Endothelial cell of umbilical vein (primary cell): Measurements from ENCODE around the gene SIRPD. TPM values are rescaled to one million over a fixed set of nuclear protein-coding genes. Genes with fewer than 3 reads are reported as not detected.

Experiments
- BruUV-seq: library from RNA; stranded (reverse); fragments of 400-500 nt; replicated peaks from 2 replicates; lab custom pipeline; 2021; lab: Mats Ljungman, UMichigan
- CTCF ChIA-PET: fragments of 300-600, 350-600 bp; sonication (Branson Sonifier 250); formaldehyde crosslinking; loops from one replicate; lab custom pipeline; 2021; ENCODE audit warnings: antibody characterized with exemption, inconsistent platforms; lab: Charles Lee
- POLR2A ChIA-PET: fragments of 300-600, 350-600 bp; sonication (Branson Sonifier 250); formaldehyde crosslinking; loops from one replicate; lab custom pipeline; 2021; ENCODE audit warnings: antibody characterized with exemption, inconsistent platforms; lab: Charles Lee
- DNase-seq: peaks from one replicate; pipeline ENCODE4 v3.0.0-alpha.2; 2011; ENCODE audit warnings: low read depth, low spot score
- FAIRE-seq: peaks from 2 replicates; lab custom pipeline; 2011; peaks lifted over from hg19 to GRCh38; lab: Jason Lieb, UNC
- H2AFZ ChIP-seq: 2 replicates; pipeline ENCODE4 v1.6.0; 2012; ENCODE audit warnings: low read depth, low read length, control low read depth, inconsistent platforms
- H3K27ac ChIP-seq: 2 replicates; pipeline ENCODE4 v1.5.1; 2011; ENCODE audit warnings: low read depth, mild to moderate bottlenecking, control low read depth, low read length, moderate library complexity; ENCODE audit not compliant: insufficient read depth
- H3K27me3 ChIP-seq, 2 experiments: 2 replicates each; pipeline versions ENCODE4 v1.6.0 to v1.6.1; 2011; ENCODE audit warnings: low read length in 2 of 2, mixed read lengths in 1 of 2; ENCODE audit not compliant: control insufficient read depth in 2 of 2, insufficient read depth in 2 of 2
- H3K36me3 ChIP-seq, 2 experiments: 2 replicates in 1 of 2; 3 replicates in 1 of 2; pipeline ENCODE4 v1.5.1; 2011; ENCODE audit warnings: low read length in 2 of 2, mild to moderate bottlenecking in 1 of 2, moderate library complexity in 1 of 2; ENCODE audit not compliant: control insufficient read depth in 2 of 2, insufficient read depth in 2 of 2; ENCODE audit errors: extremely low read depth in 1 of 2
- H3K4me1 ChIP-seq: 3 replicates; pipeline ENCODE4 v1.5.1; 2011; ENCODE audit warnings: mild to moderate bottlenecking, low read length; ENCODE audit not compliant: control insufficient read depth, insufficient read depth; ENCODE audit errors: extremely low read depth
- H3K4me2 ChIP-seq: 2 replicates; pipeline ENCODE4 v1.6.1; 2011; ENCODE audit warnings: low read length, control low read depth, mixed read lengths; ENCODE audit not compliant: insufficient read depth
- H3K4me3 ChIP-seq, 3 experiments: fragments of 200-600 bp in 1 of 3; sonication (generic), shearing (Covaris generic) in 1 of 3; replicated peaks in 1 of 3; 2 replicates each; pipeline ENCODE4 v1.5.1; 2011 to 2016; ENCODE audit warnings: control low read depth in 3 of 3, low read length in 3 of 3, mild to moderate bottlenecking in 2 of 3, inconsistent platforms in 1 of 3, low read depth in 1 of 3, moderate library complexity in 1 of 3; ENCODE audit not compliant: insufficient read depth in 1 of 3
- H3K79me2 ChIP-seq: 2 replicates; pipeline ENCODE4 v1.6.0; 2012; ENCODE audit warnings: low read length, inconsistent platforms; ENCODE audit not compliant: control insufficient read depth, insufficient read depth
- H3K9ac ChIP-seq: replicated peaks from 2 replicates; pipeline ENCODE3; 2011; ENCODE audit warnings: low read length, control low read depth; ENCODE audit not compliant: insufficient read depth; ENCODE audit errors: extremely low read depth
- H3K9me1 ChIP-seq: replicated peaks from 3 replicates; pipeline ENCODE4 v1.6.0; 2011; ENCODE audit warnings: mild to moderate bottlenecking, low read length; ENCODE audit not compliant: control insufficient read depth, insufficient read depth; ENCODE audit errors: extremely low read depth
- H3K9me3 ChIP-seq: replicated peaks from 2 replicates; pipeline ENCODE4 v1.5.1; 2012; ENCODE audit warnings: low read length, inconsistent platforms; ENCODE audit not compliant: control insufficient read depth, insufficient read depth
- H4K20me1 ChIP-seq: replicated peaks from 2 replicates; pipeline ENCODE3; 2011; ENCODE audit warnings: mild to moderate bottlenecking, low read length; ENCODE audit not compliant: control insufficient read depth, insufficient read depth; ENCODE audit errors: extremely low read depth
- CTCF ChIP-seq, 2 donors: IDR thresholded peaks; 1 replicate in 1 of 2; 2 replicates in 1 of 2; pipeline ENCODE4 v1.5.1; 2011; ENCODE audit warnings: low read length in 2 of 2, mild to moderate bottlenecking in 2 of 2, moderate library complexity in 2 of 2, control low read depth in 1 of 2, inconsistent platforms in 1 of 2, low read depth in 1 of 2; ENCODE audit not compliant: insufficient read depth in 1 of 2; ENCODE audit errors: extremely low read depth in 1 of 2
- EZH2 ChIP-seq: IDR thresholded peaks from 2 replicates; pipeline ENCODE4 v1.6.1; 2012; ENCODE audit warnings: borderline replicate concordance, low read depth, mild to moderate bottlenecking, moderate library complexity, low read length, inconsistent platforms; ENCODE audit not compliant: severe bottlenecking
- FOS ChIP-seq: IDR thresholded peaks from 2 replicates; pipeline ENCODE4 v1.6.1; 2011; ENCODE audit warnings: mild to moderate bottlenecking, low read length, moderate library complexity, borderline replicate concordance; ENCODE audit not compliant: insufficient read depth
- GATA2 ChIP-seq: IDR thresholded peaks from 2 replicates; pipeline ENCODE4 v1.7.0; 2011; ENCODE audit warnings: low read depth, mild to moderate bottlenecking, moderate library complexity, mixed read lengths, low read length; ENCODE audit not compliant: insufficient read length, insufficient read depth
- JUN ChIP-seq: IDR thresholded peaks from 2 replicates; pipeline ENCODE4 v1.6.1; 2011; ENCODE audit warnings: borderline replicate concordance, low read depth; ENCODE audit not compliant: insufficient read length, insufficient read depth
- MAX ChIP-seq: IDR thresholded peaks from 2 replicates; pipeline ENCODE4 v1.6.1; 2011; ENCODE audit not compliant: insufficient read depth, insufficient read length
- MYC ChIP-seq: IDR thresholded peaks from one replicate; pipeline ENCODE4 v1.6.1; 2011; ENCODE audit warnings: mild to moderate bottlenecking, low read depth, low read length
- POLR2A ChIP-seq: IDR thresholded peaks from 2 replicates; pipeline ENCODE4 v1.6.1; 2012; ENCODE audit warnings: low read depth, mild to moderate bottlenecking, control low read depth, low read length
- POLR2AphosphoS5 ChIP-seq: IDR thresholded peaks from 2 replicates; pipeline ENCODE4 v1.6.1; 2012; ENCODE audit warnings: low read depth, mild to moderate bottlenecking, control low read depth, low read length, moderate library complexity; ENCODE audit not compliant: insufficient read depth
- dilution Hi-C: fragments of 300-500 bp; cut with MboI; formaldehyde crosslinking; loops from one replicate; pipeline ENCODE4 v1.15.0; 2019; ENCODE audit warnings: low sequenced_read_pairs; ENCODE audit not compliant: extremely low pct_ligation_motif_present
- intact Hi-C: fragments of 100-400 bp; cut with micrococcal nuclease; formaldehyde crosslinking; loops from one replicate; pipeline ENCODE4 v1.10.0; 2022
- polyA plus RNA-seq, 4 experiments: library from polyadenylated mRNA; depleted of rRNA in 3 of 4; stranded (reverse) in 3 of 4; unstranded in 1 of 4; fragments of >200 nt; gene quantifications; 2 replicates each; pipeline versions ENCODE4 v1.2.1 to v1.2.3, GENCODE V29; 2011 to 2012; ENCODE audit warnings: missing spikeins in 1 of 4
- total RNA-seq: library from RNA; stranded (reverse); gene quantifications from 2 replicates; pipeline ENCODE4 v1.2.3, GENCODE V29; 2021

SIRPD gene
- total and polyA plus RNA-seq, 2 donors (not counting 3 experiments of a cell fraction or from before 2014, with no cell fraction given) = not detected

GRCh38 chr20:1538655-1539054, 18.9 kb downstream of the SIRPD start:
- Histone ChIP-seq H3K4me3 (no peak overlapping the region), H3K27me3 (peaks cover 0 to 2% of the 10 kb centered on the region in 2 experiments), H3K27ac (no peak overlapping the region), H3K9me3 (no peaks in the 10 kb centered on the region), H3K4me1 (no peaks in the 10 kb centered on the region), H3K9me1 (no peaks in the 10 kb centered on the region), H4K20me1 (no peaks in the 10 kb centered on the region), H3K4me2 (no peak overlapping the region), H3K9ac (no peak overlapping the region), H3K79me2 (no peaks in the 10 kb centered on the region), H2AFZ (no peak overlapping the region), H3K36me3 (no peaks in the 10 kb centered on the region)
- TF ChIP-seq JUN = no peak
- no peak for TF ChIP-seq POLR2A
- TF ChIP-seq FOS = no peak
- no peak for TF ChIP-seq POLR2AphosphoS5
- TF ChIP-seq MAX = no peak
- TF ChIP-seq GATA2 = no peak
- TF ChIP-seq EZH2 = no peak
- no peak for TF ChIP-seq MYC
- TF ChIP-seq CTCF (IDR thresholded peaks at IDR 0.05; ENCODE audit: extremely low read depth in 1 of 2, insufficient read depth in 1 of 2, low read depth in 1 of 2, low read length in 2 of 2) = no peak
- no TSS peak for BruUV-seq
- intact Hi-C loops (no loop called here), dilution Hi-C loops (no loop called here)
- no peak for FAIRE-seq
- CTCF ChIA-PET = no interaction called here
- no peak for DNase-seq
- POLR2A ChIA-PET = no interaction called here
